Astrocyte of the spinal cord (primary cell): Measurements from ENCODE around the gene CDKAL1.
"Not testable (repeated sequence)": the region's sequence is repeated elsewhere in the genome, so short reads cannot be mapped to it uniquely, and the experiment has no call there.

Source experiments
- DNase-seq: peaks from one replicate; pipeline ENCODE4 v3.0.0; 2011; ENCODE audit warnings: low read depth, low spot score
- H3K4me3 ChIP-seq: 2 replicates; pipeline ENCODE4 v1.5.1; 2011; ENCODE audit warnings: low read depth, mild to moderate bottlenecking, low read length, moderate library complexity
- in situ Hi-C: cut with HindIII; loops from 2 replicates; pipeline ENCODE4 v1.10.0; 2017; ENCODE audit warnings: low sequenced_read_pairs
- TF ChIP-seq, protein P1 (sequence below): IDR thresholded peaks from 2 replicates; pipeline ENCODE4 v1.5.1; 2012; ENCODE audit warnings: low read depth, mild to moderate bottlenecking, low read length, inconsistent platforms

The CDKAL1 gene

GRCh38 chr6:20717743-20718142, 183.5 kb downstream of the CDKAL1 start:
- H3K4me3 ChIP-seq: no peak overlapping the region
- TF ChIP-seq, protein P1, sequence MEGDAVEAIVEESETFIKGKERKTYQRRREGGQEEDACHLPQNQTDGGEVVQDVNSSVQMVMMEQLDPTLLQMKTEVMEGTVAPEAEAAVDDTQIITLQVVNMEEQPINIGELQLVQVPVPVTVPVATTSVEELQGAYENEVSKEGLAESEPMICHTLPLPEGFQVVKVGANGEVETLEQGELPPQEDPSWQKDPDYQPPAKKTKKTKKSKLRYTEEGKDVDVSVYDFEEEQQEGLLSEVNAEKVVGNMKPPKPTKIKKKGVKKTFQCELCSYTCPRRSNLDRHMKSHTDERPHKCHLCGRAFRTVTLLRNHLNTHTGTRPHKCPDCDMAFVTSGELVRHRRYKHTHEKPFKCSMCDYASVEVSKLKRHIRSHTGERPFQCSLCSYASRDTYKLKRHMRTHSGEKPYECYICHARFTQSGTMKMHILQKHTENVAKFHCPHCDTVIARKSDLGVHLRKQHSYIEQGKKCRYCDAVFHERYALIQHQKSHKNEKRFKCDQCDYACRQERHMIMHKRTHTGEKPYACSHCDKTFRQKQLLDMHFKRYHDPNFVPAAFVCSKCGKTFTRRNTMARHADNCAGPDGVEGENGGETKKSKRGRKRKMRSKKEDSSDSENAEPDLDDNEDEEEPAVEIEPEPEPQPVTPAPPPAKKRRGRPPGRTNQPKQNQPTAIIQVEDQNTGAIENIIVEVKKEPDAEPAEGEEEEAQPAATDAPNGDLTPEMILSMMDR: no peak
- in situ Hi-C loops: no loop called here
- no peak for DNase-seq

GRCh38 chr6:20718705-20719653, 184.7 kb downstream of the CDKAL1 start:
- TF ChIP-seq, protein P1: no peak
- H3K4me3 ChIP-seq: no peak overlapping the region
- DNase-seq: no peak
- in situ Hi-C loops: no loop called here

DNA sequence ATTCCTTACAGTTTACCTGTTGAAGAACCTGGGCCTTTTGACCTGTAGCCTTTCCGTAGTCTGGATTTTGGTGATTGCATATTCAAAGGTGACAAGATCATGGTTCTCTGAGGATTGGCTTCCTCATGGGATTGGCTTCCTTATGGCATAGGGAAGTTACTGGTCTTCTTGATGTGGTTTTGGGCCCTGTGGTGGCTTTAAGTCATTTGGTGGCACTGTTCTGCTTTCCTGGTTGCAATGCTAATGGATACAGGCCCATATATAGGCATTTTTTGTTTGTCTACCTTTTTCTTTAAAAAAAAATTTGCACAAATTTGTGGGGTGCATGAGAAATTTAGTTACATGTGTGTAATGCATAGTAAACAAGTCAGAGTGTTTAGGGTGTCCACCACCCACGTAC, 185.7 kb downstream of the CDKAL1 start:
- in situ Hi-C loops: no loop called here

GRCh38 chr6:20721121-20721520, 186.9 kb downstream of the CDKAL1 start:
- H3K4me3 ChIP-seq, in situ Hi-C loops, DNase-seq: not testable (repeated sequence)

More for the DNA sequence above, 185.7 kb downstream of the CDKAL1 start:
- TF ChIP-seq, protein P1: no peak
- no peak for DNase-seq
- H3K4me3 ChIP-seq: no peak overlapping the region

- no peak overlapping the region for H3K4me3 ChIP-seq
- no peak for DNase-seq
- TF ChIP-seq, protein P1: no peak
- in situ Hi-C loops: no loop called here
Observed at GRCh38 chr6:20722455-20722854, 188.2 kb downstream of the CDKAL1 start.

DNA sequence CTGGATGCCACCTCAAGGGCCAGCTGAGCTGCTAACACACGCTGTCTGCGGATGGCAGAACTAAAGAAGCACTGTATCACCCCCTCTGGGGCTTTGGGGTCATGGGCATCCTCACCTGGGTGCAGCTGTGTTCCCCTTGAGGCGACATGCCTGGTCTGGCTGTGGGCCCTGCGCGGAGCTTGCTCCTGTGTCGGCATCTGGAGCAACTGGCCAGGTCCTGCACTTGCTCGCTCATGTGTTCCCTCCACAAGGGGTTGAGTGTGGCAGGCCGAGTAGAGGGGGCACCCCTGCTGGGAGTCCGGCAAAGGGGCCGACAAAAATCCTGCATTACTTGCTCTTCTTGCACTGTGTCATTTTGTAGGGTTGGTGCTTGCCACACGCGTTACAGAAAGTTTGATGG, 189.0 kb downstream of the CDKAL1 start:
- no peak for DNase-seq
- in situ Hi-C loops: no loop called here
- no peak overlapping the region for H3K4me3 ChIP-seq
- TF ChIP-seq, protein P1: no peak

- H3K4me3 ChIP-seq: no peak overlapping the region
- TF ChIP-seq, protein P1: no peak
- no peak for DNase-seq
- in situ Hi-C loops: no loop called here
Observed at GRCh38 chr6:20724443-20725190, 190.4 kb downstream of the CDKAL1 start.

DNA sequence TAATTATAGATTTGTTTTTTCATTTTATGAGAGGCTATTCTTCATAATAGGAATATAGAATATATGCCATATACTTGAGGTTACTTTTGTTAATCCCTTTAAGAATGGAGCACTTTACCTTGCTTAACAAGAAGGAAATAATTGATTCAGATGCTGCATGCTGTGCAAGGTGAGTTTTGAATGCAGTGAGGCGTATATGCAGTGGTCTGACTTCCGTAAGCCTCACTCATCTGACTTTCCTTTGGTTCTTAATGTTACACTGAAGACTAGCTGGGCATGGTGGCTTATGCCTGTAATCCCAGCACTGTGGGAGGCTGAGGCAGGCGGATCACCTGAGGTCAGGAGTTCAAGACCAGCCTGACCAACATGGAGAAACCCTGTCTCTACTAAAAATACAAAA, 191.0 kb downstream of the CDKAL1 start:
- H3K4me3 ChIP-seq, in situ Hi-C loops, DNase-seq: not testable (repeated sequence)
